HG03280 (cell line): Measurements from ENCODE around the gene GALNT9.

Source experiments
- ATAC-seq: cut with Tn5 transposase; IDR thresholded peaks from one replicate; pipeline ENCODE4 v1.9.1; 2021; ENCODE audit warnings: mild to moderate bottlenecking, moderate library complexity; ENCODE audit not compliant: unreplicated experiment

Gene GALNT9

GRCh38 chr12:132282031-132282949 is 47.1 kb downstream of the GALNT9 start:
- no peak for ATAC-seq

- no peak for ATAC-seq
These were observed 48.4 kb downstream of the GALNT9 start for GRCh38 chr12:132281038-132281437.

- no peak for ATAC-seq
These were observed 49.0 kb downstream of the GALNT9 start for GRCh38 chr12:132280406-132280805.

GRCh38 chr12:132279930-132280329 is 49.5 kb downstream of the GALNT9 start:
- ATAC-seq = no peak

GRCh38 chr12:132279184-132279889 is 50.1 kb downstream of the GALNT9 start:
- no peak for ATAC-seq

GRCh38 chr12:132278401-132279183 is 50.8 kb downstream of the GALNT9 start:
- ATAC-seq = no peak

- no peak for ATAC-seq
These were observed 51.4 kb downstream of the GALNT9 start for GRCh38 chr12:132277949-132278348.

GRCh38 chr12:132277374-132277941 is 51.9 kb downstream of the GALNT9 start:
- no peak for ATAC-seq

GRCh38 chr12:132276827-132277373 is 52.5 kb downstream of the GALNT9 start:
- ATAC-seq = no peak

GRCh38 chr12:132276066-132276826 is 53.1 kb downstream of the GALNT9 start:
- no peak for ATAC-seq

GRCh38 chr12:132275631-132276030 is 53.8 kb downstream of the GALNT9 start:
- ATAC-seq = no peak

GRCh38 chr12:132275110-132275531 is 54.3 kb downstream of the GALNT9 start:
- ATAC-seq = no peak

GRCh38 chr12:132273992-132274334 is 55.4 kb downstream of the GALNT9 start:
- no peak for ATAC-seq

- ATAC-seq = no peak
These were observed 56.7 kb downstream of the GALNT9 start for GRCh38 chr12:132272711-132273110.

- no peak for ATAC-seq
These were observed 57.7 kb downstream of the GALNT9 start for GRCh38 chr12:132271755-132272092.

GRCh38 chr12:132270969-132271754 is 58.2 kb downstream of the GALNT9 start:
- no peak for ATAC-seq

- no peak for ATAC-seq
These were observed 58.9 kb downstream of the GALNT9 start for GRCh38 chr12:132270516-132270915.

- ATAC-seq = no peak
These were observed 60.0 kb downstream of the GALNT9 start for GRCh38 chr12:132269271-132269968.

GRCh38 chr12:132268674-132269073 is 60.7 kb downstream of the GALNT9 start:
- no peak for ATAC-seq
